Loucy (cell line): ENCODE data around the gene PIEZO1.
A peak's percentile ranks its signal among the peaks of the same experiment; 100 is the strongest.

Experiments used
- H2AFZ ChIP-seq: fragments of 200-600 bp; sonication (generic); 2 replicates; pipeline ENCODE4 v1.6.0; 2016; ENCODE audit warnings: antibody characterized with exemption, mild to moderate bottlenecking, low read length, moderate library complexity
- H3F3A ChIP-seq: fragments of 200-600 bp; 2 replicates; pipeline ENCODE4 v1.6.0; 2016; ENCODE audit warnings: antibody characterized with exemption, low read depth, mild to moderate bottlenecking
- H3K27me3 ChIP-seq: fragments of 200-600 bp; sonication (generic); 2 replicates; pipeline ENCODE4 v1.6.1; 2014; ENCODE audit warnings: low read length, mild to moderate bottlenecking; ENCODE audit not compliant: insufficient read depth, poor library complexity, severe bottlenecking
- H3K36me3 ChIP-seq: fragments of 200-600 bp; sonication (generic); 2 replicates; pipeline ENCODE4 v1.6.1; 2016; ENCODE audit warnings: low read length; ENCODE audit not compliant: insufficient read depth
- H3K4me1 ChIP-seq: fragments of 200-600 bp; sonication (generic); 2 replicates; pipeline ENCODE4 v1.5.1; 2014; ENCODE audit warnings: low read length, mild to moderate bottlenecking; ENCODE audit not compliant: insufficient read depth, poor library complexity, severe bottlenecking
- H3K4me2 ChIP-seq: fragments of 200-600 bp; sonication (generic); 2 replicates; pipeline ENCODE4 v1.6.0; 2014; ENCODE audit warnings: antibody characterized with exemption, low read length, low read depth, mild to moderate bottlenecking; ENCODE audit not compliant: poor library complexity, severe bottlenecking
- H3K4me3 ChIP-seq: fragments of 200-600 bp; sonication (generic); 2 replicates; pipeline ENCODE4 v1.5.1; 2014; ENCODE audit warnings: low read length, mild to moderate bottlenecking, mixed read lengths; ENCODE audit not compliant: poor library complexity, severe bottlenecking
- H3K79me2 ChIP-seq: fragments of 200-600 bp; sonication (generic); 2 replicates; pipeline ENCODE4 v1.6.1; 2014; ENCODE audit warnings: low read length; ENCODE audit not compliant: insufficient read depth
- H3K9ac ChIP-seq: fragments of 200-600 bp; sonication (generic); 2 replicates; pipeline ENCODE4 v1.6.0; 2014; ENCODE audit warnings: mild to moderate bottlenecking, low read depth, low read length, moderate library complexity; ENCODE audit not compliant: poor library complexity, severe bottlenecking
- H3K9me2 ChIP-seq: fragments of 200-600 bp; sonication (generic); replicated peaks from 2 replicates; pipeline ENCODE4 v1.6.1; 2016; ENCODE audit warnings: low read depth, low read length, mixed read lengths
- H3K9me3 ChIP-seq: fragments of 200-600 bp; sonication (generic); 2 replicates; pipeline ENCODE4 v1.6.1; 2014; ENCODE audit warnings: mild to moderate bottlenecking, antibody characterized with exemption, low read length, low read depth; ENCODE audit not compliant: insufficient read depth
- H4K20me1 ChIP-seq: fragments of 200-600 bp; sonication (generic); 2 replicates; pipeline ENCODE4 v1.6.0; 2014; ENCODE audit warnings: antibody characterized with exemption, low read length, mild to moderate bottlenecking; ENCODE audit not compliant: insufficient read depth, poor library complexity, severe bottlenecking
- CTCF ChIP-seq: fragments of 200-600 bp; sonication (generic); conservative IDR thresholded peaks from 2 replicates; pipeline ENCODE4 v1.5.1; 2014; ENCODE audit warnings: mild to moderate bottlenecking, antibody characterized with exemption, low read length
- EZH2phosphoT487 ChIP-seq: fragments of 200-600 bp; IDR thresholded peaks from 2 replicates; pipeline ENCODE4 v1.6.1; 2018; ENCODE audit warnings: antibody characterized with exemption, mild to moderate bottlenecking, moderate library complexity, borderline replicate concordance

PIEZO1 gene

GRCh38 chr16:88811769-88812512, 26.9 kb upstream of the PIEZO1 start, which contains the start of gene APRT:
Gene APRT (minus strand): TSS chr16:88811928. CDS start chr16:88811899, 29 bp downstream.
- no peaks in the 10 kb centered on the region for H3F3A ChIP-seq
- no peaks in the 10 kb centered on the region for H3K9me2 ChIP-seq
- H2AFZ ChIP-seq: peak within 1 kb of the TSS; percentile 81; the same call in 1 of the 2 replicates
- no peaks in the 10 kb centered on the region for H3K9me3 ChIP-seq
- no peak for TF ChIP-seq CTCF
- peaks cover 38% of the 10 kb centered on the region; the same call in 1 of the 2 replicates for H3K79me2 ChIP-seq
- no peaks in the 10 kb centered on the region for H3K4me1 ChIP-seq
- peak within 1 kb of the TSS; percentile 90 for H3K4me2 ChIP-seq
- H4K20me1 ChIP-seq: peaks cover 34% of the 10 kb centered on the region
- H3K36me3 ChIP-seq: peaks cover 12% of the 10 kb centered on the region; the same call in 1 of the 2 replicates
- H3K27me3 ChIP-seq: no peaks in the 10 kb centered on the region
- peak within 1 kb of the TSS; percentile 79 for H3K9ac ChIP-seq
- peak within 1 kb of the TSS; percentile 91 for H3K4me3 ChIP-seq

- H3K27me3 ChIP-seq: no peaks in the 10 kb centered on the region
- peak overlapping the region; percentile 91 for H3K4me3 ChIP-seq
- no peaks in the 10 kb centered on the region for H3K4me1 ChIP-seq
- H3K4me2 ChIP-seq: peak overlapping the region; percentile 90
- peaks cover 46% of the 10 kb centered on the region for H3K79me2 ChIP-seq
- H2AFZ ChIP-seq: no peak overlapping the region
- no peaks in the 10 kb centered on the region for H3K9me3 ChIP-seq
- no peak for TF ChIP-seq CTCF
- no peak for TF ChIP-seq EZH2phosphoT487
- no peaks in the 10 kb centered on the region for H3F3A ChIP-seq
- H3K9me2 ChIP-seq: no peaks in the 10 kb centered on the region
- H3K9ac ChIP-seq: peak overlapping the region; percentile 79
- peaks cover 20% of the 10 kb centered on the region; the same call in 1 of the 2 replicates for H3K36me3 ChIP-seq
- H4K20me1 ChIP-seq: peaks cover 42% of the 10 kb centered on the region
Measured at GRCh38 chr16:88810912-88811768, 26.1 kb upstream of the PIEZO1 start.

- Histone ChIP-seq H3K27me3 (no peaks in the 10 kb centered on the region), H3F3A (no peaks in the 10 kb centered on the region), H3K9me3 (no peaks in the 10 kb centered on the region), H3K36me3 (peaks cover 22% of the 10 kb centered on the region; the same call in 1 of the 2 replicates), H3K4me2 (peak overlapping the region; percentile 90), H4K20me1 (peaks cover 50% of the 10 kb centered on the region), H2AFZ (no peak overlapping the region), H3K4me3 (peak overlapping the region; percentile 91), H3K9me2 (no peaks in the 10 kb centered on the region), H3K79me2 (peaks cover 54% of the 10 kb centered on the region), H3K9ac (peak overlapping the region; percentile 79), H3K4me1 (no peaks in the 10 kb centered on the region)
- TF ChIP-seq CTCF (no peak), EZH2phosphoT487 (no peak)
Measured at GRCh38 chr16:88810166-88810911, 25.3 kb upstream of the PIEZO1 start.
